IPS-NIHi7 (cell line): ENCODE data around the gene ZNF580.

Source experiments
- DNase-seq: peaks from one replicate; pipeline ENCODE4 v3.0.0; 2012; ENCODE audit warnings: mixed read lengths; ENCODE audit errors: extremely low spot score

ZNF580 gene

DNA sequence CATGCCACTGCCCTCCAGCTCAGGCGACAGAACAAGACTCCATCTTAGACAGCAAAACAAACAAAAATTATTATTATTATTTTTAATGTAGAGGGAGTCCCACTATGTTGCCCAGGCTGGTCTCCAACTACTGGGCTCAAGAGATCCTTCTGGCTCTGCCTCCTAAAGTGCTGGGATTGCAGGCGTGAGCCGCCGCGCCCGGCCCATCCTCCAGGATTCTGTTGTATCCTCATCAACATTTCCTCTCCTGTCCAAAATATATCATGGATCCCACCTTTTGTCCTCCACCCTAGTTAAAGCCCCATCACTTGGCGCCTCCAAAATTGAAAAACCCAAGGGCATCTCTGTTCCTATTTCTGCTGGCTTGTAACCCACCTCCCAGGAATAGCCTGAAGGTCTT is 17.7 kb upstream of the ZNF580 start:
- no peak for DNase-seq

DNA sequence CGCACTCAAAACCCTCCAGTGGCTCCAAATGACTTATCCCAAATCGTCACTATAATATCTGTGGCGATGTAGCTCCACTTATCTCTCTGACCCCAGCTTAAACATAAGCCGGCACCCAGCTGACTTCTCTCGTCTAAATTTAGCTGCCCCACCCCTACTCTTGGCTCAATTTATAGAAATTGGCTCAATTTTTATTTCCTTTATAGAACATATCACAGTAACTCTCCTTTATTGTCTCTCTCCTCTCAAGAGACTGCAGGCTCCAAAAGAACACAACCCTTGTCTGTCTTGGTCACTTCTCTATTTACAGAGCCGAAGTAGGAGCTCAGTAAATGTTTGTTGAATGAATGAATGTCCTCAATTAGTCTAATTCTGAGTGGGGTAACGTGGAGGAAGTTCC is 17.2 kb upstream of the ZNF580 start:
- DNase-seq, result no peak

GRCh38 chr19:55624109-55625003 is 16.4 kb upstream of the ZNF580 start, which contains the start of gene ZNF784:
Gene ZNF784, minus strand, starts transcription at chr19:55624566. Its CDS starts 5 bp downstream, at chr19:55624561.
- DNase-seq, result peak; percentile 91

GRCh38 chr19:55625004-55625326 is 15.8 kb upstream of the ZNF580 start:
- no peak for DNase-seq

DNA sequence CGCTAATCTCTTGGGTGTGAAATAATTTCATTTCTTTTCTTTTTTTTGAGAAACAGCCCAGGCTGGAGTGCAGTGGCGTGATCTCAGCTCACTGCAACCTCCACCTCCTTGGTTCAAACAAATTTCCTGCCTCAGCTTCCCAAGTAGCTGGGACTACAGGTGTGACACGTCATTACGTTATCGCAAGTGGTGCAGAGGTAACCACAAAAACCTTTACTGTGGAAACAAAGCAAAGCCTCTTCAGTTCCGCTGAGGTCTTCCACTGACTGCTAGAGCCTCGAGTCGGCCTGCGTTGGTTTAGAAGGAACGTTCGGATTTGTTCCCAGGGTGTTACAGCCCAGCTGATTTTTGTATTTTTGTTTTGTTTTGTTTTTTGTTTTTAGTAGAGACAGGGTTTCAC is 14.5 kb upstream of the ZNF580 start:
- no peak for DNase-seq

DNA sequence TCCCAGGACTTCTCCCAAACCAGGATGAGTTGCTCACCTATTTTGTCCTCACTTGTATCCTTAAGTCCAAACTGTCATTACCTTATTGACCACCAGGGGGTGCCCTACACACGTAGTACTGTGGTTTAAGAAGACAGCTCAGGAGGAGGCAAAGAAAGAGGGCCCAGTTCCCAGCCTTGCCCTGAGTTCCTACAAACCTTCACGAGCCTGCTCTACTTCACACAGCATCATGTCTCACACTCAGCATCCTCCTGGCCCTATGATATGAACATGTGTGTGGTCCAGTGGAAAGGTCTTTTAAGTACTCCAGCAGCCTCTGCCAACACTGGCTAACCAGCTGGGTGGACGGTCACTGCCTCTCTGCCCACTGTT is 8.4 kb upstream of the ZNF580 start:
- DNase-seq, result peak; percentile 52

- no peak for DNase-seq
Observed at GRCh38 chr19:55633861-55634260, 6.9 kb upstream of the ZNF580 start.

DNA sequence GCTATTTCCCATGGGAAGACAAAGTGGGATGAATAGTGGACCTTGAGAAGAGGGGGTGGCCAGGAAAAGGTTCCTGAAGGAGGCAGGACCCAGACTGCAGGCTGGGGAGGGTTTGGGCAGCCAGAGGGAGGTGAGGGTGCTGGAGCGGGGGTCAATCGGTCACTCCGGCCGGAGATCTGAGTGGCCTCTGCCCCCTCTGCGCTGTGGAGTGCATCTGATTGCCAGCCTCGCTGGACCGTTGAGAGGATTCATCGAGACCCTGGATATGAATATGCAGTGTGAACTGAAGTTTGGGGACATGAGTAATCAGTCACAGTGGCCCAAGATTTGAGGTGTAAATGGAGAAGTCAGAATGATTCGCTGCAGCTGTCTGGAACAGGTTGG is 5.5 kb upstream of the ZNF580 start:
- DNase-seq, result no peak

GRCh38 chr19:55635856-55636440 is 4.9 kb upstream of the ZNF580 start:
- DNase-seq, result no peak

GRCh38 chr19:55636723-55637122 is 4.1 kb upstream of the ZNF580 start:
- no peak for DNase-seq

GRCh38 chr19:55637534-55637933 is 3.3 kb upstream of the ZNF580 start:
- no peak for DNase-seq

DNA sequence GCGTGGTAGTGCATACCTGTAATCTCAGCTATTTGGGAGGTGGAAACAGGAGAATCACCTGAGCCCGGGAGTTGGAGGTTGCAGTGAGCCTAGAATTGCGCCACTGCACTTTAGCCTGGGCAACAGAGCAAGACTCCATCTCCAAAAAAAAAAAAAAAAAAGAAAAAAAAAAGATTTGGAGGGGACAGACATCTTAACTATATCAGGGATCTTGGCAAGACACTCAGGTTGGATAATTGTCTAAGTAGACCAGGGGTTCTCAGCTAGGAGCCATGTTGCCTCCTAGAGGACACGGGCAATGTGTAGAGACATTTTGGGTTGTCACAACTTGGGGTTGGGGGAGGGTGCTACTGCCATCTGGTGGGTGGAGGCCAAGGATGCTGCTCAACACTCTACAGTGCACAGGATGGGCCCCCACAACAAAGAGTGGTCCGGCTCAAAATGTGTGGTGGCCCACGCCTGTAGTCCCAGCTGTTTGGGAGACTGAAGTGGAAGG is 1.9 kb upstream of the ZNF580 start:
- no peak for DNase-seq

DNA sequence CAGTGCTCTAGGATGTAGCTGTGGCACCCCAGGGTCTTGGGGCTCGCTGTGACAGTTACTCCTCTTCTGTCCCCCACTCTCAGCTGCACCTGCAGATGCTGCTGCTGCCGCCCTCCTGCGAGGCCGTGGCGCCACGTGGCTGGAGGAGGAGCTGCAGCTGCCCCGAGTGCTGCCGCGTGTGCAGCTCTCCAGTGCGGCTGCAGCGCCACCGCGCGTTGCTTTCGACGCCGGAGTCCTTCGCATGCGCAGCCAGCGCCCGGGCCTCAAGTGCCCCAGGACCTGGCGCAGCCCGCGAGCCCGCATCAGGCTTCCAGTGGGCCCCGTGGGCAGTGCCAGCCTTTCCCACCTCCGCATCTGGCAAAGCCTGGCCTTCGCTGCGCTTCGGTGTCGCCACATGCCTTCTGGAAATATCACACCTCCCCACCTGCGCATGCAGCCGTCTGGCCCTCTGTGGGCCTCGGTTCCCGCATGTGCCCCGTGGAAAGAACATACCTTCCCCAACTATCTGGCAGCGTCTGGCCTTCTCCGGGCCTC is 692 bp upstream of the ZNF580 start:
- no peak for DNase-seq

DNA sequence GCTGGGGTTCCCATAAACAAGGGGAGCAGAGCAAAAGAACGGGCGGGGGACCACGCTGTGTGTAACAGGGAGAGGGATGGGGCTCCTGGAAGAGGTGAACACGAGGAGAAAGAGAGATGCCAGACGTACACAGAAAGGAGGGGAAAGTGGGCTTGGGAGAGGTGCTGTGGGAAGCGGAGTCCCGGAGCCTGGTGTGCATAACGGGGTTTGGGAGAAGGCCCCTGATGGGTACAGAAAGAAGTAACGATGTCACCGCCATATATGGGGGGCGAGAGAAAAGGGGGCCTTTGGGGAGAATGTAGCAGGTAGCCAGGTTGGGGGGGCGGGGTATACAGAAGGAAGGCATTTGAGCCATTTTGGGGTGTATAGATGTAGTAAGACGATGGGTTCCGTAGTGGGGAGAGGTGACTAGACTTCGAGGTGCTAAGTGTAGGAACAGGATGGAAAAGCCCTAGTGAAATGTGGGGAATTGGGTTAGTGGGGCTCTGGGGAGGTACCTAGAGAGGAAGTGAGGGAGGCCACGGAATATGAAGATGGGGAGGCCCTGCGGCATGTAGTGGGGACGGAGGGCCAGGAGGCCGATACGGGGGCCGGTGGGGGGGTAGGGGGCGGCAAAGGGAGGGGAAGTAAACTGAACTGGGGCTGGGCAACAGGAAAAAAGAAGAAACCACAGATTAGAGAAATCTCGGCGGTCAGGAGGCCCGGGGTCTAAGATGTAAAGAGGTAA is 787 bp downstream of the ZNF580 start:
- no peak for DNase-seq

- no peak for DNase-seq
Observed at GRCh38 chr19:55642153-55643002, 1.6 kb downstream of the ZNF580 start.

DNA sequence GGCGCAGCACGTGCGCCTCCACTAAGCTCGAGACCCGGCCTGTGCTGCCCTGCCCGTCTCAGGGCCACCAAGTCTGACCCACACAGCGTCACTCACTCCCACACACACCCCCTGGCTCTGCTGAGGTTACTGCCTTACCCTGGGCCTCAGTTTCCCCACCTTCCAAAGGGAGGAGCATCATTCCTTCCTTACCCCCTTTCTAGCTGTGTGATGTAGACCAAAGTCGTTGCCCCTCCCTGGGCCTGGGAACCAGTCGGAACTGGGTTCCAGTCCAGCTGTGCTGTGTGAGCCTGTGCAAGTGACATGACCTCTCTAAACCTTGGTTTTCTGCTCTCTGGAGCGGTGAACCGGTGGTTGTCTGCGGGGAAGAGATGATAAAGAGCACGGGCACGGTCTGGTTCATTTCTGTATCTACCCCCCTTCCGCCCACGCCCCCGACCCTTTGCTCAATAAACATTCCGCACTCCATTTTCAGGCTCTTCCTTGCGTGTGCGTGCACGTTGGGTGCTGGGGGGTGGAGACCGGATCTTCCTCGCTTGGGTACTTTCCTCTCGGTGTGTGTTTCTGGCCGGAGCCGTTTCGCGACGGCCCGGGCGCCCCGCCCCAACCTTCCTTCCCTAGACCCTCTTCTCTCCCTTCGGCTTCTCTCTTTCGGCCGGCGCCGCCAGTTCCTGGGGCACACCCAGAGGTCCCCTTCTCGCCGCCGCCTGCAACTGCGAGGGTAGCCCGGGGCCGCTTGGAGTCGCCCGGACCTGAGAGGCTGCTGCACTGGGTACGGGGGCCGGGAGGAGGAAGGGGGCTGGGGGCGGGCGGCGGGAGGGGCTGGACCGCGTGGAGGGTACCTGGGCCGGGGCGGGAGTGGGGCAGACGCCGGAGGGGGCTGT is 2.4 kb downstream of the ZNF580 start, which contains the start of gene ZNF581:
Gene ZNF581, plus strand, starts transcription at position 647 of the 884 bp plus-strand sequence. CDS start 923 bp downstream, outside the sequence.
- DNase-seq, result peak; percentile 73

DNA sequence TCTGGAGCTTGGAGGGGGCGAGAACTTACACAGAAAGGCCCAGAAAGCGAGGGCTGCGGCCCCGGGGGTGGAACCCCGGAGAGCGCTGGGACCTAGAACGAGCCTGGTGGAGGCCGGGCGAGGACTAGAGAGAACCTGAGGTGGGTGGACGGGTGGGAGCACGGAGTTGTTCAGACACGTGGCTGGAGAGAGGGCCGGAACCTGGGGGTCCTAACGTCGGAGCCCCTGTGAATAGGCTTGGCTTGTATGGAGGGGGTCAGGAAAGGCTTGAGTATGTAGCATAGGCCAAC is 3.0 kb downstream of the ZNF580 start:
- DNase-seq, result no peak

DNA sequence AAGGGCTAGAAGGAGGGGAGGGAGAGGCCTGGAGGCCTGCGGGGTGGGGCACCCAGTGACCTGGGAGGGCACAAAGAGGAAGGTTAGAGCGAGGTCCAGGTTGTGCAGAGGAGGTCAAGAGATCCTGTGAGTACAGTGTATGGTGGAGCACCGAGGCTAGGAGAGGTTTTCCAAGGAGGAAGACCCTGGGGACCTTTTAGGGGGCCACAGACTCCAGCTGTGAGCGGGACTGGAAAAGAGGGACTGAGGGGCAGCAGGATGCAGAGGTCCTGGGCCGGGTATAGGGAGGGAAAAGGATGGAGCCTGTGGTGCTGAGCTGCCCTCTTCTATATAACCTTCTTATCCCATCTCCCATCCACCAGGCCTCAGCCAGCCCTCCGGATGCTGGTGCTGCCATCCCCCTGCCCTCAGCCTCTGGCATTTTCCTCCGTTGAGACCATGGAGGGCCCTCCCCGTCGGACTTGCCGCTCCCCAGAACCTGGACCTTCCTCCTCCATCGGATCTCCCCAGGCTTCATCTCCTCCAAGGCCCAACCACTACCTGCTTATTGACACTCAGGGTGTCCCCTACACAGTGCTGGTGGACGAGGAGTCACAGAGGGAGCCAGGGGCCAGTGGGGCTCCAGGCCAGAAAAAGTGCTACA is 3.5 kb downstream of the ZNF580 start:
- no peak for DNase-seq

GRCh38 chr19:55644842-55645511 is 4.2 kb downstream of the ZNF580 start:
- no peak for DNase-seq

- no peak for DNase-seq
Observed at GRCh38 chr19:55645512-55645881, 4.7 kb downstream of the ZNF580 start.
